Activated CD4-positive, alpha-beta T cell treated with anti-CD3 and anti-CD28 coated beads for 24 hours (primary cell): ENCODE results near the gene OAS2.

Experiments
- DNase-seq, 2 donors: peaks; one replicate each; pipeline ENCODE4 v3.0.0-alpha.2; 2020; ENCODE audit warnings: low read depth in 2 of 2

OAS2 gene

DNA sequence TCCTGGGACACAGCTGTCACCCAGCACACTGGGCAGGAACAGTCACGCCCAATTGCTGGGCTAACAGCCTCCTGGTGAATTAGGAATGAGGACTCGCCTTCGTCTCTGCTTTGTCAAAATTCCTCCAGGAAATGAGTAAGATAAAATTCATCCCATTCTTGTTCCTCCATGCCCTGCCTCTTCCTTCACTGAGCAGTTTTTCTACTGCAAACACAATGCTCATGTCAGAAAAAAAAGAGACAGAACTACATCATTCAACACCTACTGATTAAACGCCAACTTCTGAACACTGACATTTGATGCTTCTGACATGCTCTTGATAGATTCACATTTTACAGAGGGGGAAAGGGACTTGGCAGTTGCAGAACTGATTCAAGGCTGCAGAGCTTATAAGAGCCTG lies 40.7 kb downstream of the OAS2 start:
- DNase-seq, result no peak

DNA sequence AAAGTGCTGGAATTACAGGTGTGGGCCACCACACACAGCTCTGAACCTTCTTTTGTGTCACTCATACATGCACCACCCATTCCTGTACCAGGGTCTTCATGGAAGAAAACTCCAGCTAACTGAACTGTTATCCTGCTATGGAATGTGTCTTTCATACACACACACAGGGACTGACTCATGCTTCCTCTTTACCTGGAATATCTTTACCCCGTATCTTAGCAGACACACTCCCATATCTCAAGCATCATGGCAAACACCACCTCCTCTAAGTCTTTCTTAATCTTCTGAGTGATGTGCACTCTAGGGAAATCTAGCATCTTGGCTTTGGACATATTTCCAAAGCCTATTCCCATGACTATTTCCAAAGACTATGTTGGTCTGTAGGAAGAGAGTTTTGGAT lies 43.2 kb downstream of the OAS2 start:
- no peak for DNase-seq

DNA sequence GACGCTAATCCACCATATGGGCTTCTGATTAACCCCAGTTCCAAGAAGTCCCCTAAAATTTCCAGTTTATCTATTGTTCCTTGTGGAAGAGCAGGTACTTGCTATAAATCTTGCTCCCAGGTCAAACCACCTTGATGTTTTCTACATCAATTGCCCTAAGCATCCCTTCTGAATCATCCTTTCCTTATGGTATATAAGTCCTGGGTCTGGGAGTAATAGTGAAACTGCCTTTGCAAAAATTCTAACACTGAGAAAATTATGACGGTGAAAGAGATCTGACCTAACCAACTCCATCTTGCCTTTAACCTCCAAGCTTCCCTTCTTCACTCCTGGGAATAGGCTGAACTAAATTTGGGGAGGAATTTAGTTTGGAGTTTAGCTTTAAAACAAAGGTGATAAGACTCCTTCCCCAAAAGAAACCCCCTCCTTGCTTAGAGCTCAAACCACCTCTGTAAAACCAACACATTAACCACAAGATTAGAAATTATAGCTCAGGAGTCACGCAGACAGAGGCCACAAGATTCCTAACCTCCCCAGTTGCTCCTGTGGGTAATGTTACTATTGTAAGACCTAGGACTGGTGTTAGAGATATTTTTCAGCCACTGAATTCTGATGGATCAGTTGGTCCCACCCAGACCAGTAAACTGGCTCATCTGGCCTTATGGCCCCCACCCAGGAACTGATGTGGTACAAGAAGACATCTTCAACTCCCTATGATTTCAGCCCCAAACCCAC lies 44.4 kb downstream of the OAS2 start:
- no peak for DNase-seq

DNA sequence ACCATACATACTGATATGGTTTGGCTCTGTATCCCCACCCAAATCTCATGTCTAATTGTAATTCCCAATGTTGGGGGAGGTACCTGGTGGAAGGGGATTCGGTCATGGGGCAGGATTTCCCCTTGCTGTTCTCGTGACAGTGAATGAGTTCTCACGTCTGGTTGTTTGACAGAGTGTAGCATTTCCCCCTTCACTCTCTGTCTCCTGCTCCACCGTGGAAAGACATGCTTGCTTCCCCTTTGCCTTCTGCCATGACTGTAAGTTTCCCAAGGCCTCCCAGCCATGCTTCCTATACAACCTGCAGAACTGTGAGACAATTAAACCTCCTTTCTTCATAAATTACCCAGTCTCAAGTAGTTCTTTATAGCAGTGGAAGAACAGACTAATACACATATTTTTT lies 49.4 kb downstream of the OAS2 start:
- no peak for DNase-seq

DNA sequence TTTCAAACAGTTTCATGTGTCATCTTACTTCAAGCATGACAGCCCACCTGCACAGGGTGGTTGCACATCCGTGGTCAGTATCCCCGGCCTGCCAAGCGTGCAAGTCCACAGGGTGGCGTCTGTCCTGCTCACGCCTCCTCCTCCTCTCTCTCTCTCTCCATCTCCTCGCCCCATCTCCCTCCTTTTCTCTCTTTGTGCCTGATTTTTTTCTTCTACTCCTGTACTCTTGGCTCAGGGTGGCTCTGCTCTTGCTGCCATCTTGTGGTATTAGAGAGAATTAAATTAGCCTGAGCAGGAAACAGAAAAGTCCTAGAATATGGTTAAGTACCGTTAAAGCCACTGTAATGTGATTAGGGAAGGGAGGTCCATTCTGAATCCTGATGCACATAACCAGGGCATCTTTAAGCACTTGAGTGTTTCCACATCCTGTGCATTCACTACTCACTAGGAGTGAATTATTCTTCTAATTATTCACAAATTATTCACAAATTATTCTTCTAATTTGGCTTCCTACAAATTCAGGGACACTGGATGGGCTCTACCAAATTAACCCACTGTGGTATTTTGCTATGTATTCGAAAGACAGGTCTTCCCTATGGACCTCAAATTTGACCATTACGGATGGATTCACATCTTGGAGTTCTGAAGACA lies 52.7 kb downstream of the OAS2 start:
- DNase-seq, result no peak

DNA sequence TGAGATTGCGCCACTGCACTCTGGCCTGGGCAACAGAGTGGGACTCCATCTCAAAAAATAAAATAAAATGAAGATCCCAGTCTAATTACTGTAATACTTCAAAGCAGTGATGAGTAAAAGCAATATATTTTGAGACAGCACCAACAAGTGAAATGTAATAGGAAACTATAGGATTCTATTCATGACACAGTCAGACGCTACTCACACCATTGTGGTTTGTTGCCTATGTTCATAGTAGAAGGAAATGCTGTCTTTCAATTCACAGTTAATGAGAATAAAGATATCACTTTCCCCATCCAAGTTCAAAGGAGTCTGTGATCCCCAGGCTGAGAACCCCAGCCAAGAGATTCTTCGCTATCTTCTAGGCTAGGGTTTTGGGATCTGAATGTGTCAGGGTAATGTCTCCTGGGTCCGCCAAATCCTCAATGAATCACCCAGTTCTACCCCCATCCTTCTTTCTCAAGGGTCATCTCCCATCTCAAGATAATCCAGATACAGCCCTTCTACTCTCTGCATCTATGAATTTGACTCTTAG lies 61.7 kb downstream of the OAS2 start:
- no peak for DNase-seq

DNA sequence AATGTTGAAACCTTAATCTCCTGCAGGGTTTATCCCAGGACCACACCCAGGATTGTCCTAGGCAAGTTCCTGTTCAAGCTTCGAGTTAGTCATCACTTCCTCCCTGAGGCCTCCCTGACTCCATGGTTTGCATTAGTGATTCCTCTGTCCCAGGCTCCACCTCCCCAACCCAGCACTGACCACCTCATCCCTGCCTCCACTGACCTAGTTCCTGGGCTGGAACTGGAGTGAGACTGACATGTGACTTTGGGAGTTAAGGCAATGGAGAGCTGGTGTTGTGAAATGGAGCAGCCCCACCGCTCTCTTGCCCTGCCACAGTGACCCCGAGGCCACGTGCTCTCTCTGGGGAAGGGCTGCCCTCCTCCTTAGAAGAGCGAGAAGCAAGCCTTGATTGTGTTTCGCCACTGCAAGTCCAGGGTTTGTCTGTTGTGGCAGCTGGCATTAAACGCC lies 62.4 kb downstream of the OAS2 start:
- DNase-seq, result no peak

DNA sequence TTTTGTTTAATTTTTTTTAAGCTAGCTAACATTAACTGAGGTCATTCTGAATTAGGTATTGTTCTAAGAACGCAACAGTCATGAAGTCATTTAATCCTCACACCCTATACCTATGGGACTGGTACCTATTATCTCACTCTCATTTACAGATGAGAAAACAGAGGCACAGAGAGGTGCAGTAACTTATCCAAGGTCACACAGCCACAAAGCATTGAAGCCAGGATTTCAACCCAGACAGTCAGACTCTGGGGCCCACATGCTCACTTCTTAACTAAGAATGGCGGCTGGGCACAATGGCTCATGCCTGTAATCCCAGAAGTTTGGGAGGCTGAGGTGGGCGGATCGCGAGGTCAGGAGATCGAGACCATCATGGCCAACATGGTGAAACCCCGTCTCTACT lies 63.2 kb downstream of the OAS2 start:
- DNase-seq, result no peak

DNA sequence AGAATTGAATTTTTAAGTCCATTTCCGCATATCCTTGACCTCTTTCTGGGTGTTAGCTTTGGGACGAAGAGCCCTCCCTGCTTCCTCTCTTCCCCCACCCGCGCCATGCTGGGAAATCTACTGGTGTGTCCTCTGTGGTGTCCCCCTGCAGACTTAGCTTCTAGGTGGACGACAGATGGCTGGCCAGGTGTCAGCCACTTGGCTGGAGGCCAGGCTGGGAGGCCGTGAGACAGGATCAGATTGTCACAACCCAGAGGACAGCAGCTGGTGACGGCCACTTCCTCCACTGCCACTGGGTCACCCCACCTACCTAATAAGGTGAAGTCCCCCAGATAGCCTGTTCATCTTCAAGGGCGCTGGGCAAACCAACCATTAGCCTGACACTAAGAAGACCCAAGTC lies 64.9 kb downstream of the OAS2 start:
- DNase-seq, result no peak

DNA sequence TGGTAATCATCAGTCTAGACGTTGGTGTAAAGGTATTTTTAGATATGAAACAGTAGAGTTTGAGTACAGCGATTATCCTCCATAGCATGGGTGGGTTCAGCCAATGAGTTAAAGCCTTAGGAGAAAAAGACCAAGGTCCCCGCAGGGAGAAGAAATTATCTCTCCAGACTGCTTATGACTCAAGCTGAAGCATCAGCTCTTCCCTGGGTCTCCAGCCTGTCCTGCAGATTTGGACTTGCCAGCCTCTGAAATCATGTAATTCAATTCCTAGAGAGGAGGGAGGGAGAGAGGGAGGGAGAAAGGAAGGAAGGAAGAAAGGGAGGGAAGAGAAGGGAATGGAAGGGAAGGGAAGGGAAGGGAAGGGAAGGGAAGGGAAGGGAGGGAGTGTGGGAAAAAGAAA lies 66.2 kb downstream of the OAS2 start:
- DNase-seq, result no peak

DNA sequence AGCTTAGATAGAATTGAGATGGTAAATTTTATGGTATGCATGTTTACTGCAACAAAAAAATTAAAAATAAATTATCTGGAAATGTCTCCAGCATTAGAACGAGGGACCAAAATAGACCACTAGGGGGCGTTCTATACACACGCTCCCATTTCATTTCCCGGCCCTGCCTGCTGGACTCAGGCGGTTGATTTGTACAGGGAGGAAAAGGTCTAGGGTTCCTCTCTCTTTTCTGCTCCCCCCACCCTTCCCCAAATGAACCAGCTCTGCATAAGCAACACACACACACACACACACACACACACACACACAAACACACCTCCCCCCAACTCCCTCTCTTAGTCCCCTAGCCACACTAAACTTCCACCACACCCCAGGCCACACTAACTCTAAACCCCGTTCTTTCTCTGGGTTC lies 70.4 kb downstream of the OAS2 start:
- DNase-seq, result peak; percentile 24 to 58

DNA sequence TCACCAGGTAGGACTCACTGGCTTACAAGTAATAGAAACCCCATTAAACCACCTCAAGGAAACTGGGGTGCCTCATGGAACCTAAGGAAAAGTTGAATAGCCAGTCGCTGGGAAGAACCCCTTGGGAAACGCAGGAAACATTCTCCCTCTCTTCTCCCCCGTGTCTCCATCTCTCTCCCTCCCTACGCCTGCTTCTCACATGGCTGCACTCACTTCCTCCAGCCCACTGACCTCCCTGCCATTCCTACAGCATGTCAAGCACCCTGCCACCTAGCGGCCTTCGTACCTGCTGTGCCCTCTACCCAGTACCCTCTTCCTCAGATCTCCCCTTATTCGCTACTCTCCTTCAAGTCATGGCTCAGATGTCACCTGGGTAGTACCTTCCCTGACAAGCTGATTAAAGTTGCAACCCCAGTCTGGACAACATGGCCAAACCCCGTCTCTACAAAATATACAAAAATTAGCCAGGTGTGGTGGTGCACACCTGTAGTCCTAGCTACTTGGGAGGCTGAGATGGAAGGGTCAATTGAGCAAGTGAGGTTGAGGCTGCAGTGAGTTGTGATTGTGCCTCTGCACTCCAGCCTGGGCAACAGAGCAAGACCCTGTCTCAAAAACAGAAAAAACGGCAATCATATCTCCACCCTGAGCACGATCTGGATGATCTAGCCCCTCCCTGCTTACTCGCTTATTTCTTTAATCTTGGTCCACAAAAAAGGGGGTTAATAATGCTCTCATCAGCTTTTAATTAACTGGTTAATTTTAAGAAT lies 71.8 kb downstream of the OAS2 start:
- no peak for DNase-seq

DNA sequence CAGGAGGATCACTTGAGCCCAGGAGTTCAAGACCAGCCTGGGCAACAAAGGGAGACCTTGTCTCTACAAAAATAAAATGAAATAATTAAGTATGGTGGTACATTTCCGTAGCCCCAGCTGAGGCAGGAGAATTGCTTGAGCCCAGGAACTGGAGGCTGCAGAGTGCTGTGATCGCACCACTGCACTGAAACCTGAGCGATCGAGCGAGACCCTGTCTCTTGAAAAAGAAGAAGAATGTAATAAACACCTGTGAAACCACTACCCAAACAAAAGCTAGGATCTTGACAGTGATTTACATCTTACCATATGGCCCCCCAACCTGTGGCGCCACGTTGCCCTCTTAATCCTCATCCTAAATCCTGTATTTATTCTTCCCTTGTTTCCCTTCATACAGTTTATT lies 72.5 kb downstream of the OAS2 start:
- no peak for DNase-seq

DNA sequence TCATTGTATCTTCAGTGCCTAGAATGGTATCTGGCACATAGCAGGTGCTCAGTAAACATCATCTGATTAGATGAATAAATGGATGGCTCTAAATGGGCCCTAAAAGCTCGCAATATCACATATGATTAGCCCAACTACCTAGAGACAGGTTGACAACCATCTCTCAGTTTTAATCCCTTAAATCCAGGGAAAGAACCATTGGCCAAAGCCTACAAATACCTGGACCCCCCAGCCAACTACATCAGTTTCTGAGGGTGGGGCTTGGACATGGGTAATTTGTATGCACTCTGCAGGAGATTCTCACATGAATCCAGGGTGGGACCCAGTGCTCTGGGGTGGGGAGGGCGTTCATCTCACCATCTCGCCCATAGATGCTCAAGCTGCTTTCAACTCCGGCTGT lies 73.4 kb downstream of the OAS2 start:
- no peak for DNase-seq

DNA sequence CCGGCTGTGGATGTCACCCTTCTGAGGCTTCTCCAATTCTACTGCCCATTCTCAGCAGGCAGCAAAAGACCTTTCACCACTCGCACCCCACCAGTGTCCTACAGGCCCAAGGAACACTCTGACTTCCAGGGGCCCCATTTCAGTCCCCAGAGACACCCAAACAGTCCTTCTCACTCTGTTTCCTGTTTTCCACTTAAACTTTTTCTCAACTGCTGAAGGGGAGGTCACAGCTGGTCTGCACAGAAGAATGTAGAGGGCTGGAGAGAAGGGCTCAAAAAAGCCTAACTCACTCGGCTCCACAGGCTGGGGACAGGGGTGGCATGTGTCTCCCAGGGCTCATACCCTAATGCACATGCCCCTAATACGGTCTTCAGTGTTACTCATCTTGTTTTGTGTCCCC lies 74.0 kb downstream of the OAS2 start:
- no peak for DNase-seq

DNA sequence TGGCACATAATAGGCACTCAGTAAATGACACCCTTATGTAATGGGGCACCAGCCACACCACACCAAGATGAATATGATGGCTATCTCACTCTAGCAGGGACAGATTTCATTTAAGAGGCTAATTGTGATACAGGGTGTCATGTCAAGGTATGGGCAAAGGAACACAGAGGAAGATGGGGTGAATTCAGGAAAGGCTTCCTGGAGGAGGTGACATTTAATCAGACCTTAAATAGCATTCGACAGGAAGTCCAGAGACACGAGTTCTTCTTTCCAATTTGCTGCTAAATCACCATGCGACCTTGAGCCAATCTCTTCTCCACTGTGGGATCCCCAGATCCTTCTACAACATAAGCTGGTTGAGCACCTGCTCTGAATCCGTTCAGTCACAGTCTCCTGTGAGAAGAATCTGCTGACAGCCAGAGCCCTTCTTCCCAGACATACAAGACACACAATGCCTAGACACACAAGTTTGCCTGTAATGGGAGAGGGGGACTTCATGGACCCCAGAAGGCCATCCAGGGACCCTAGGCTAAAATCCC lies 76.7 kb downstream of the OAS2 start:
- DNase-seq, result no peak

DNA sequence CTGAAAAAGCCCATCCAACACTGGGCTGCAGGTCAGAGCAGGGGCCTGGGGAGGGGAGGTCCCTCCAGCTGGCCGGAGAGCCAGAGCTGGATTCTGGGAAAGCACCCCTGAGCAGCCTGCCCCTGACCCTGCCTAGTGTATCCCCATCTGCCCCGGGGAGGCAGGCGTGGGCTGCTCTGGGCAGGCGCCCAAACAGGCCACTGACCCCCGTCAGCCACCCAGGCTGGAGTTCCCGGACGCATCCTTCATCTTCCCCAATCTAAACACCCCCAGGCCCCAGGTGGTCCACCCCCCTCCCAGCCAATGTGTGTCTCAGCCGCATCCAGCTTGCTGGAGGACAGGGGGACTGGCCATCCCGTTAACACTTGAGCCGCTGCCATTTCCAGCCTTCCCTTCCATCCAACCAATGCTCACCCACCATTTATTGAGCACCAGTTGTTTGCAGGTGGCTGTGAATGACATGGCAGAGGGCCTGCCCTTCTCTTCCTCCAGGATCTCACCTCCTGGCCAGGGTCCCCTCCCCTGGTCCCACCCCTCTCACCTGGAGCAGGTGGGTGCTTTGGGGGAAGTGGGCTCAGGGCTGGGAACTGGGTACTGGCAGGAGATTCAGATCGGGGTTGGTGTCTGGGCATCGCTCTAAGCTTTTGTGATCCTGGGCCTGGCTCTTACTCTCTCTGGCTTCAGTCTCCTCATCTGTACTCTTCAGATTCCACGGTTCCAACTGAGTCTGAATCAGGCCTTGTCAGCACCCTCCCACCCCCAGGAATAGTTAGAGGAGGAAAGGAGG lies 77.5 kb downstream of the OAS2 start:
- DNase-seq, result no peak

DNA sequence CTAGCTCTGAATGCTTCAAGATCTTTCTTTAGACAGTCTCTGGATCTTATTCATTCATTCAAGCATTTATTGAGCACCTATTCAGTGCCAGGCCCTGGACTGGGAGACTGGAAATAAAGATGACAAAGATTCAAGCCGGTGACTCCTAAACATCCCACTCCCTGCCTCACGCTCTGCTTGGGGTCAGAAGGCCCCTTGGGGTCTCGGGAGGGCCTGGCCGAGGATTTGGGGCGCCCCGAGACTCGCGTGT lies 78.0 kb downstream of the OAS2 start:
- no peak for DNase-seq

DNA sequence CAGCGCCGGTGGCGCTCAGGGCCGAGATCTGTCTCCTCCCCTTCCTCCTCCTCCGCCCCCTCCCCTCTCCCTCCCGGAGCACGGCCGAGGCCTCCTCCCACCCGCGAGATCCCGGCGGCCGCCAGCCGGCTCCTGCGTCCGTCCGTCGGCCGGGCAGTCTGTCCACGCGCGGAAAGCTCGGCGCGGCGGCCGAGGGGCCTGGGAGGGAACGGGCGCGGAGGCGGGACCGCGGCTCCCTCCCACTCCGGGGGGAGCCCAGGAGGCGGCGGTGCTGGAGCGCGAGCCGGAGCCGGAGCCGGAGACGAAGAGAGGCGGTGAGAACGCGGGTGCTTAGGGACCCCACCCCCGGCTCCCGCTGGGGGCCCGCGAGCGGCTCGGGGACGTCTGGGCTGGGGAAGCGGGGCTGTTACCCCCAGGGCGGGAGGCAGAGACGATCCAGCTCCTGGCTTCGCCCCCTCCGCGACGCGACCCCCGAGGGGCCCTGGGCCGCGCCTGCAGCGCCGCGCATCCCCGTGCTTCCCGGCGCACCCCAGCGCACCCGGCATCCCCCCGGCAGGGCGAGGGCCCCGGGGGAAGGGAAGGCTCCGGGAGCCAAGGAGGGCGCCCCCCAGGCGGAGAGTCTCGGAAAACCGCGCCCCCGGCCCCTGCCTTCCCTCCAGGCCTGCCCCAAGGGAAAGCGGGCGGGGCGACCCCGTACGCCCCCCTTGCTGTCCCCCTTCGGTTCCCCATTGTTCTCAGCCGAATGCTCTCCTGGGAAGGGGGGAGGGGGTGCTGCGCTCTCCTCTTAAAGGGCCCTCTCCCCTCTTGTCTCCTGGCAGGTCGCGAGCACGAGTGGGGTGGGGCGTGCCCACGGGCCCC lies 78.5 kb downstream of the OAS2 start, which contains the start of gene DTX1:
TSS of gene DTX1 (plus strand) at position 100 of the 858 bp plus-strand sequence. CDS start 1,463 bp downstream, outside the sequence.
- DNase-seq, result peak in 1 of 2 donors; percentile 26

DNA sequence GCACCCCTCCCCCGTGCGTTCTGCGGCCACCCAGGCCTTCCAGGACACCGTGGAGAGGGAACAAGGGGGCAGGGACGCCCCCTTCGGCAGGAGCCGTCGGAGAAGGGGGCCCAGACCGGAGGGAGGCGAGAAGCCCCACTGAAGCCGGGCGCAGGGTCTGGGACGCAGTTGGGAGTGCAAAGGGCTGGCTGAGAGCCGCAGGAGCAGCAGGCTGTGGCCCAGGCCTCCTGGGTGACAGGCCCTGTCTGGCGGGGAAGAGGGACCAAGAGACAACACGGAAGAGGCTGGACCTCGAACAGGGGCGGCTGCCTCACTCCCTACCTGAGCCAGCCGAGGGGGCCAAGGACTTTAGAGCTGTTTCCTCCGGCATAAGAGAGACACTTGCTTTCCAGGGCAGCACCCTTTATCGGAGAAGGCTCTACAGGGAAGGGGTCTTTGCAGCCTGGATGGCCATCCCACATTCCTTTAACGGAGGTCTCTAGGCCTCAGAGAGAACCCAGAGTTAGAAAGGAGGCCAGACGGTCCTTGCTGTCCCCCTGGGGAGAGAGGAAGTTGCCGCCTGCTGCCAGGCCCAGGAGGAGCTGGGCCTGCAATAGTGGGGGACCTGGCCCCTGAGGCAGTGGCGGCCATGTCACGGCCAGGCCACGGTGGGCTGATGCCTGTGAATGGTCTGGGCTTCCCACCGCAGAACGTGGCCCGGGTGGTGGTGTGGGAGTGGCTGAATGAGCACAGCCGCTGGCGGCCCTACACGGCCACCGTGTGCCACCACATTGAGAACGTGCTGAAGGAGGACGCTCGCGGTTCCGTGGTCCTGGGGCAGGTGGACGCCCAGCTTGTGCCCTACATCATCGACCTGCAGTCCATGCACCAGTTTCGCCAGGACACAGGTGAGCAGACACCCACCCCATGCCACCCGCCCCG lies 79.5 kb downstream of the OAS2 start:
- DNase-seq, result no peak
